Breast epithelium (tissue), 3 donors: ENCODE data around the gene PDHX.

Experiments used
- POLR2A ChIP-seq: fragments of 450-650 bp; IDR thresholded peaks from one replicate; pipeline ENCODE4 v1.6.1; 2016; ENCODE audit warnings: antibody characterized with exemption, mild to moderate bottlenecking, moderate library complexity
- POLR2AphosphoS5 ChIP-seq, 3 donors: sonication (generic); formaldehyde crosslinking; IDR thresholded peaks; one replicate each; pipeline ENCODE4 v1.6.1; 2017; ENCODE audit warnings: antibody characterized with exemption in 3 of 3
- TF ChIP-seq, protein P1 (sequence below), 3 donors: fragments of 450-650 bp; IDR thresholded peaks; one replicate each; pipeline ENCODE4 v1.5.1; 2016 to 2017; ENCODE audit warnings: antibody characterized with exemption in 3 of 3, mild to moderate bottlenecking in 3 of 3, moderate library complexity in 3 of 3

DNA sequence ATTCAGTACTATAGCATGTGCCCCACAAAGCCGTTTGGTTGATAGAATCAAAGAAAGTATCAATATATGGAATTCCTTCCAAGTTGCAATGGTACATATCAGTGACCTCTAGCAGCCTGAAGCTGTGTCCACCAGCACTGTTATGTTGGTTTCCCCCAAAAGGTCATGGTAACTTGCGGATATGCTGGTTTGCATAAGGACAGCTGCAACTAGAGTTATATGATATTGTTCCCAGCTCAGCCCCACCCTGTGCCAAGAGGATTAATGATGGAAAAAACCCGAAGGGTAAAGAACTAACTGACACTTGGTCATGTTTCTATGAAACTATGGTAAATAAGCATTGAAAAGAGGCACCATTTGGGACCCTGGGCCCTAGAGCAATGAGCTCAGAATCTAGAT lies 93.5 kb downstream of the PDHX start:
- TF ChIP-seq, protein P1, sequence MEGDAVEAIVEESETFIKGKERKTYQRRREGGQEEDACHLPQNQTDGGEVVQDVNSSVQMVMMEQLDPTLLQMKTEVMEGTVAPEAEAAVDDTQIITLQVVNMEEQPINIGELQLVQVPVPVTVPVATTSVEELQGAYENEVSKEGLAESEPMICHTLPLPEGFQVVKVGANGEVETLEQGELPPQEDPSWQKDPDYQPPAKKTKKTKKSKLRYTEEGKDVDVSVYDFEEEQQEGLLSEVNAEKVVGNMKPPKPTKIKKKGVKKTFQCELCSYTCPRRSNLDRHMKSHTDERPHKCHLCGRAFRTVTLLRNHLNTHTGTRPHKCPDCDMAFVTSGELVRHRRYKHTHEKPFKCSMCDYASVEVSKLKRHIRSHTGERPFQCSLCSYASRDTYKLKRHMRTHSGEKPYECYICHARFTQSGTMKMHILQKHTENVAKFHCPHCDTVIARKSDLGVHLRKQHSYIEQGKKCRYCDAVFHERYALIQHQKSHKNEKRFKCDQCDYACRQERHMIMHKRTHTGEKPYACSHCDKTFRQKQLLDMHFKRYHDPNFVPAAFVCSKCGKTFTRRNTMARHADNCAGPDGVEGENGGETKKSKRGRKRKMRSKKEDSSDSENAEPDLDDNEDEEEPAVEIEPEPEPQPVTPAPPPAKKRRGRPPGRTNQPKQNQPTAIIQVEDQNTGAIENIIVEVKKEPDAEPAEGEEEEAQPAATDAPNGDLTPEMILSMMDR (IDR thresholded peaks at IDR 0.05) = no peak
- TF ChIP-seq POLR2AphosphoS5 (IDR thresholded peaks at IDR 0.05) (no peak), POLR2A (no peak)
